Small intestine (tissue), 7 donors: ENCODE data around the gene ZNHIT2. TPM values are rescaled to one million over a fixed set of nuclear protein-coding genes. Genes with fewer than 3 reads are reported as not detected.
A peak's percentile ranks its signal among the peaks of the same experiment; 100 is the strongest.

ENCODE experiments used
- DNase-seq, 2 donors: peaks; one replicate each; pipeline versions ENCODE4 v3.0.0 to v3.0.0-alpha.2; 2013
- FAIRE-seq: peaks from 2 replicates; lab custom pipeline; 2012; peaks lifted over from hg19 to GRCh38; lab: Jason Lieb, UNC
- H3K27ac ChIP-seq, 3 donors: one replicate each; pipeline ENCODE4 v1.5.1; 2013; ENCODE audit warnings: low read length in 2 of 3, mild to moderate bottlenecking in 2 of 3, control low read depth in 1 of 3, inconsistent platforms in 1 of 3, low read depth in 1 of 3, moderate library complexity in 1 of 3
- H3K27me3 ChIP-seq, 3 donors: one replicate each; pipeline ENCODE4 v1.6.1; 2013; ENCODE audit warnings: low read length in 3 of 3, inconsistent platforms in 1 of 3; ENCODE audit not compliant: control insufficient read depth in 3 of 3, insufficient read depth in 3 of 3
- H3K36me3 ChIP-seq, 3 donors: one replicate each; pipeline ENCODE4 v1.6.1; 2013; ENCODE audit warnings: low read length in 3 of 3, inconsistent platforms in 1 of 3, low read depth in 1 of 3, mild to moderate bottlenecking in 1 of 3, moderate library complexity in 1 of 3; ENCODE audit not compliant: control insufficient read depth in 3 of 3, insufficient read depth in 2 of 3
- H3K4me1 ChIP-seq, 3 donors: one replicate each; pipeline ENCODE4 v1.6.1; 2013; ENCODE audit warnings: low read length in 2 of 3, inconsistent platforms in 1 of 3, low read depth in 1 of 3, mild to moderate bottlenecking in 1 of 3, moderate library complexity in 1 of 3; ENCODE audit not compliant: control insufficient read depth in 3 of 3, insufficient read depth in 2 of 3
- H3K4me3 ChIP-seq, 3 donors: one replicate each; pipeline ENCODE4 v1.5.1; 2013; ENCODE audit warnings: low read length in 3 of 3, control low read depth in 1 of 3, inconsistent platforms in 1 of 3, low read depth in 1 of 3, mild to moderate bottlenecking in 1 of 3, moderate library complexity in 1 of 3
- H3K9me3 ChIP-seq, 2 donors: one replicate each; pipeline ENCODE4 v1.6.1; 2013; ENCODE audit warnings: low read depth in 1 of 2, low read length in 1 of 2; ENCODE audit not compliant: control insufficient read depth in 2 of 2, insufficient read depth in 1 of 2
- WGBS, 3 donors: extraction: QIAGEN DNeasy Blood & Tissue Kit; methylation state at CpG; one replicate each; pipeline ENCODE4 v1.1.7; 2013; 5-methylcytosine and 5-hydroxymethylcytosine counted together
- polyA plus RNA-seq, 4 donors: library from polyadenylated mRNA; stranded (reverse) in 3 of 4; unstranded in 1 of 4; fragments of 200-250 nt in 3 of 4; fragments of 120-200 nt in 1 of 4; gene quantifications; one replicate each; pipeline versions ENCODE4 v1.2.1 to v1.2.3, GENCODE V29; 2013
- donor health status: healthy with polysubstance abuse.
- donor health status: control.
- donor health status: control.
- donor health status: Bipolar disorder and iron deficiency.
- donor health status: healthy.

ZNHIT2 gene
- polyA plus RNA-seq, 4 donors = 7.7 to 13.6 (median 13.0) TPM

DNA sequence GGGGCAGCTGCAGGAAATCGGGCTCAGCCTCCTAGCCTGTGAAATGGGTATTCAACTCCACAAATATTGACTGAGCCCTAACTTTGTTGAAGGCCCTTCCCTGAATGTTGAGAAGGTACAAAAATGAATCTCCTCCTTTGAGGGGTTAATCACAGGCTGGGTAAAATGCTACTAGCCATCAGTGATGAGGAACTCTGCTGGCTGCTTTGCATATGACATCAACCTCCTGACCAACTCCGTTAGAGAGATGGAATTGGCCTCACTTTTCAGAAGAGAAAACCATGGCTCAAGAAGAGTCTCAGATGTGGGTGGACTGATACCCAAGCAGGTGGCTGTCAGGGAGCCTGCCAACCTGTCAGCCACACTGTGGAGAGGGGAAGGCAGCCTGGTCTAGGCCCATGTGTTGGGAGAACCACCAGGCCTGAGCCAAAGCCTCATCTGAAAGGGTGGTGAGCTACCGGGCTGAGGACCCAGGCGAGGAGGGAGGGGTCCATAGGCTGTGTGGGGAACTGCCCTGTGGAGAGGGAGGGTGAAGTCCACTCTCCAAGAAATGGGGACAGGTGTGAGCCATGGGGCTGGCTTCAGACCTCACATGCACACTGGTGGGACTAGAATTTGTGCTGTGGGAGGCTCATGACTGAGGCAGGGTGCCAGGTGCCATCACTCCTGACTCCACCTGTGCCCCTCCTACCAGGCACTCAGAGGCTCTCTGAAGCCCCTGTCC is 45.4 kb downstream of the ZNHIT2 start:
- WGBS, 3 donors = 48 to 51% (median 51%) methylated on average over 4 of the region's 4 CpGs
- H3K36me3 ChIP-seq = peaks cover 0 to 5% (median 0%) of the 10 kb centered on the region in 3 donors

GRCh38 chr11:65069217-65069616 is 48.3 kb downstream of the ZNHIT2 start:
- Histone ChIP-seq H3K9me3 (no peaks in the 10 kb centered on the region), H3K4me1 (peaks cover 0 to 11% (median 0%) of the 10 kb centered on the region in 3 donors), H3K4me3 (no peak overlapping the region), H3K27ac (no peak overlapping the region), H3K27me3 (no peaks in the 10 kb centered on the region), H3K36me3 (no peaks in the 10 kb centered on the region)
- DNase-seq (peak in 1 of 2 donors; percentile 53), FAIRE-seq (no peak)
- WGBS, 3 donors = 51 to 55% (median 54%) methylated on average over 9 of the region's 9 CpGs

More for the DNA sequence above, 45.4 kb downstream of the ZNHIT2 start:
- DNase-seq (no peak), FAIRE-seq (no peak)
- Histone ChIP-seq H3K27me3 (no peaks in the 10 kb centered on the region), H3K4me3 (no peak overlapping the region), H3K9me3 (no peaks in the 10 kb centered on the region), H3K4me1 (no peaks in the 10 kb centered on the region), H3K27ac (no peak overlapping the region)

- WGBS, 3 donors = 83 to 85% (median 83%) methylated on average over 10 of the region's 10 CpGs
- FAIRE-seq = no peak
- no peaks in the 10 kb centered on the region for H3K27me3 ChIP-seq
These were observed 50.1 kb downstream of the ZNHIT2 start for GRCh38 chr11:65067446-65067845.

DNA sequence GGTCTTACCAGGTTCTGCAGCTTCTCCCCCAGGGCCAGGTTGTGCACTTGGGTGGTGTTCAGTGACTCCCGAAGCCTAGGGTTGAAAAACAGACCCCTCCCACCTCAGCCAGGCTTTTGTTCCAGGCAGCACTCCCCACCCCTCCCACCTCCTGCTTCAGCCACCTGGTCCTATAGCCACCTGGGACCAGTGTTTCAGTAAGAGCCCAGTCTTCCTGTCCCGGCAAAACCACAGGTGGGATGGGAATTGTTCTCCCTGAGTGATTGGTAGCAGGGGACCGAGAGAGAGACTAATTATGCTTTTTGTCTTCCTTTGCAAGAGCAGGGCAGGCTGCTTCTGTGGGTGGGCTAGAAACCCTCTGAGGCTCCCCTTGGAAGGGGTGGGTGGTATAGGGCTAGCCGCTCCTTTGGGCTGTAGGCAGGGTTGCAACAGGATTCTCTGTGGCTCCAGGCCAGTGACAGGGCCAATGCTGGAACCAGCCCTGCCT is 50.7 kb downstream of the ZNHIT2 start:
- H3K27me3 ChIP-seq = no peaks in the 10 kb centered on the region
- no peak for FAIRE-seq
- WGBS, 3 donors = 81 to 93% (median 86%) methylated on average over 4 of the region's 4 CpGs
- no peaks in the 10 kb centered on the region for H3K36me3 ChIP-seq
- no peaks in the 10 kb centered on the region for H3K9me3 ChIP-seq
- no peak for DNase-seq
- H3K4me3 ChIP-seq = no peak overlapping the region
- peaks cover 0 to 11% (median 0%) of the 10 kb centered on the region in 3 donors for H3K4me1 ChIP-seq
- no peak overlapping the region for H3K27ac ChIP-seq

More at GRCh38 chr11:65067446-65067845, 50.1 kb downstream of the ZNHIT2 start:
- Histone ChIP-seq H3K4me3 (no peak overlapping the region), H3K27ac (no peak overlapping the region), H3K4me1 (peaks cover 0 to 11% (median 0%) of the 10 kb centered on the region in 3 donors), H3K9me3 (no peaks in the 10 kb centered on the region), H3K36me3 (no peaks in the 10 kb centered on the region)
- no peak for DNase-seq

Other genes starting within 250 kb of the ZNHIT2 start
- gene EHD1, start 239.1 kb downstream of the ZNHIT2 start, polyA plus RNA-seq = 10 to 100 TPM; 31.3 to 94.0 (median 34.5) TPM
- 10 to 100 TPM; 18.0 to 35.7 (median 24.7) TPM for gene ATG2A, start 200.5 kb downstream of the ZNHIT2 start, polyA plus RNA-seq
- gene PPP2R5B, start 193.0 kb downstream of the ZNHIT2 start, polyA plus RNA-seq = 10 to 100 TPM in 3 of 4 donors, 1 to 10 TPM in 1; 8.2 to 15.9 (median 13.6) TPM
- gene GPHA2, start 181.8 kb downstream of the ZNHIT2 start, polyA plus RNA-seq = under 1 TPM in 2 of 4 donors, not detected in 2; 0.13 to 0.19 TPM
- gene MAJIN, start 145.6 kb downstream of the ZNHIT2 start, polyA plus RNA-seq = under 1 TPM in 1 of 4 donors, not detected in 3; 0.25 TPM
- gene BATF2, start 120.7 kb downstream of the ZNHIT2 start, polyA plus RNA-seq = 10 to 100 TPM in 2 of 4 donors, 1 to 10 TPM in 2; 8.1 to 22.7 (median 10.9) TPM
- 100 to 1,000 TPM in 1 of 4 donors, 10 to 100 TPM in 3; 72.0 to 121 (median 85.9) TPM for gene ARL2, start 103.5 kb downstream of the ZNHIT2 start, polyA plus RNA-seq
- 10 to 100 TPM; 23.2 to 46.6 (median 31.0) TPM for gene SNX15, start 90.3 kb downstream of the ZNHIT2 start, polyA plus RNA-seq
- 10 to 100 TPM in 2 of 4 donors, 1 to 10 TPM in 2; 6.9 to 18.1 (median 9.0) TPM for gene SAC3D1, start 76.5 kb downstream of the ZNHIT2 start, polyA plus RNA-seq
- gene NAALADL1, start 59.1 kb downstream of the ZNHIT2 start, polyA plus RNA-seq = 100 to 1,000 TPM in 2 of 4 donors, 10 to 100 TPM in 2; 26.5 to 436 (median 104) TPM
- 10 to 100 TPM in 2 of 4 donors, 1 to 10 TPM in 1, under 1 TPM in 1; 0.54 to 19.3 (median 8.8) TPM for gene CDCA5, start 33.7 kb downstream of the ZNHIT2 start, polyA plus RNA-seq
- gene ZFPL1, start 33.5 kb downstream of the ZNHIT2 start, polyA plus RNA-seq = 10 to 100 TPM; 40.5 to 65.8 (median 53.7) TPM
- gene VPS51, start 21.5 kb downstream of the ZNHIT2 start, polyA plus RNA-seq = 100 to 1,000 TPM; 111 to 159 (median 136) TPM
- gene TM7SF2, start 5.8 kb downstream of the ZNHIT2 start, polyA plus RNA-seq = 10 to 100 TPM; 21.1 to 64.6 (median 40.3) TPM
- 1,000 to 10,000 TPM in 2 of 4 donors, 100 to 1,000 TPM in 2; 960 to 1,177 (median 1,066) TPM for gene FAU, start 4.4 kb upstream of the ZNHIT2 start, polyA plus RNA-seq
- gene MRPL49, start 4.6 kb upstream of the ZNHIT2 start, polyA plus RNA-seq = 10 to 100 TPM; 35.2 to 65.7 (median 50.6) TPM
- 10 to 100 TPM; 10.5 to 34.4 (median 19.5) TPM for gene SYVN1, start 16.8 kb upstream of the ZNHIT2 start, polyA plus RNA-seq
- gene SPDYC, start 52.5 kb upstream of the ZNHIT2 start, polyA plus RNA-seq = under 1 TPM in 1 of 4 donors, not detected in 3; 0.13 TPM
- gene CAPN1, start 64.2 kb upstream of the ZNHIT2 start, polyA plus RNA-seq = 100 to 1,000 TPM; 107 to 218 (median 205) TPM
- 10 to 100 TPM in 2 of 4 donors, 1 to 10 TPM in 2; 1.3 to 14.8 (median 9.1) TPM for gene POLA2, start 144.3 kb upstream of the ZNHIT2 start, polyA plus RNA-seq
- gene CDC42EP2, start 197.2 kb upstream of the ZNHIT2 start, polyA plus RNA-seq = 10 to 100 TPM; 10.4 to 39.4 (median 25.7) TPM
- gene DPF2, start 216.2 kb upstream of the ZNHIT2 start, polyA plus RNA-seq = 10 to 100 TPM; 12.5 to 45.0 (median 20.1) TPM
- gene TIGD3, start 237.1 kb upstream of the ZNHIT2 start, polyA plus RNA-seq = 1 to 10 TPM; 2.1 to 9.4 (median 3.8) TPM